ENCODE measurements around the gene MPRIP. TPM values are rescaled to one million over a fixed set of nuclear protein-coding genes. Genes with fewer than 3 reads are reported as not detected.

Gene MPRIP
- total RNA-seq, 2 donors from 2014 or later = 84.3 to 258 TPM

GRCh38 chr17:17198281-17198680, 156.0 kb downstream of the MPRIP start:
- H3K27me3 ChIP-seq (replicated peaks; ENCODE audit: insufficient read depth) = no peaks in the 10 kb centered on the region
- TF ChIP-seq POLR2AphosphoS5 (IDR thresholded peaks at IDR 0.05) = no peak
- no peak for TF ChIP-seq CTCF (IDR thresholded peaks at IDR 0.05)
- no peak for TF ChIP-seq POLR2A (IDR thresholded peaks at IDR 0.05)
- peaks cover 5% of the 10 kb centered on the region for H3K4me1 ChIP-seq (replicated peaks)
- H3K4me3 ChIP-seq = no peak overlapping the region
- DNase-seq (ENCODE audit: low spot score) = no peak
- 100% methylated on average over 1 of the region's 1 CpG for WGBS
- intact Hi-C loops (cut with DNase I) = no loop called here
- H3K36me3 ChIP-seq = no peaks in the 10 kb centered on the region
- H3K27ac ChIP-seq = no peak overlapping the region
- H3K9me3 ChIP-seq = no peaks in the 10 kb centered on the region

GRCh38 chr17:17200311-17200710, 158.1 kb downstream of the MPRIP start:
- Histone ChIP-seq H3K4me3 (no peak overlapping the region), H3K4me1 (replicated peaks) (peaks cover 19% of the 10 kb centered on the region), H3K27me3 (replicated peaks; ENCODE audit: insufficient read depth) (no peaks in the 10 kb centered on the region), H3K36me3 (no peaks in the 10 kb centered on the region), H3K27ac (peak overlapping the region; percentile 41 to 68), H3K9me3 (no peaks in the 10 kb centered on the region)
- intact Hi-C loops (cut with DNase I) = no loop called here
- TF ChIP-seq POLR2AphosphoS5 (IDR thresholded peaks at IDR 0.05) (no peak), POLR2A (IDR thresholded peaks at IDR 0.05) (no peak), CTCF (IDR thresholded peaks at IDR 0.05) (no peak)
- DNase-seq (ENCODE audit: low spot score) = no peak
- 31% methylated on average over 7 of the region's 7 CpGs for WGBS

GRCh38 chr17:17200831-17201230, 158.6 kb downstream of the MPRIP start:
- no peaks in the 10 kb centered on the region for H3K36me3 ChIP-seq
- intact Hi-C loops (cut with DNase I) = no loop called here
- H3K4me3 ChIP-seq = no peak overlapping the region
- H3K4me1 ChIP-seq (replicated peaks) = peaks cover 19% of the 10 kb centered on the region
- WGBS = 49% methylated on average over 5 of the region's 5 CpGs
- DNase-seq (ENCODE audit: low spot score) = no peak
- H3K27ac ChIP-seq = peak overlapping the region; percentile 41 to 68
- H3K27me3 ChIP-seq (replicated peaks; ENCODE audit: insufficient read depth) = no peaks in the 10 kb centered on the region
- TF ChIP-seq CTCF (IDR thresholded peaks at IDR 0.05) (no peak), POLR2AphosphoS5 (IDR thresholded peaks at IDR 0.05) (peak; percentile 14), POLR2A (IDR thresholded peaks at IDR 0.05) (no peak)
- no peaks in the 10 kb centered on the region for H3K9me3 ChIP-seq

- H3K4me1 ChIP-seq (replicated peaks) = peaks cover 19% of the 10 kb centered on the region
These were observed 159.0 kb downstream of the MPRIP start for GRCh38 chr17:17201271-17201670.

More at GRCh38 chr17:17201271-17201670, 159.0 kb downstream of the MPRIP start:
- Histone ChIP-seq H3K27me3 (replicated peaks; ENCODE audit: insufficient read depth) (no peaks in the 10 kb centered on the region), H3K9me3 (no peaks in the 10 kb centered on the region), H3K27ac (peak overlapping the region; percentile 41 to 68), H3K36me3 (no peaks in the 10 kb centered on the region), H3K4me3 (no peak overlapping the region)
- no peak for TF ChIP-seq POLR2AphosphoS5 (IDR thresholded peaks at IDR 0.05)
- no peak for TF ChIP-seq POLR2A (IDR thresholded peaks at IDR 0.05)
- TF ChIP-seq CTCF (IDR thresholded peaks at IDR 0.05) = no peak
- 48% methylated on average over 10 of the region's 10 CpGs for WGBS
- DNase-seq (ENCODE audit: low spot score) = no peak
- intact Hi-C loops (cut with DNase I) = no loop called here
